Left lung (tissue), 10 donors: Measurements from ENCODE around the gene KLHL35. TPM values are rescaled to one million over a fixed set of nuclear protein-coding genes. Genes with fewer than 3 reads are reported as not detected.

Experiments
- ATAC-seq: fragments of 200-7000 bp; cut with Tn5 transposase; one replicate; pipeline ENCODE4 v1.9.1; 2020; ENCODE audit warnings: moderate library complexity
- DNase-seq, 4 donors: peaks; one replicate each; pipeline ENCODE4 v3.0.0-alpha.2; 2013 to 2020
- H3K27ac ChIP-seq, 2 donors: fragments of 200-600 bp; sonication (generic) in 1 of 2; one replicate each; pipeline versions ENCODE4 v1.5.0 to v1.8.0; 2020 to 2021
- H3K27me3 ChIP-seq, 2 donors: fragments of 200-600 bp; sonication (generic) in 1 of 2; one replicate each; pipeline versions ENCODE4 v1.5.0 to v1.8.0; 2020 to 2021
- H3K36me3 ChIP-seq, 2 donors: fragments of 200-600 bp; sonication (generic) in 1 of 2; one replicate each; pipeline versions ENCODE4 v1.5.0 to v1.8.0; 2020 to 2021
- H3K4me1 ChIP-seq, 2 donors: fragments of 200-600 bp; one replicate each; pipeline ENCODE4 v1.8.0; 2021
- H3K4me3 ChIP-seq, 2 donors: fragments of 200-600 bp; sonication (generic) in 1 of 2; one replicate each; pipeline versions ENCODE4 v1.5.0 to v1.8.0; 2020 to 2021; ENCODE audit warnings: mild to moderate bottlenecking in 1 of 2
- H3K9me3 ChIP-seq, 2 donors: fragments of 200-600 bp; sonication (generic) in 1 of 2; one replicate each; pipeline versions ENCODE4 v1.5.0 to v1.8.0; 2020 to 2021
- intact Hi-C, 2 donors: fragments of 100-400 bp; cut with DNase I; formaldehyde crosslinking; loops; one replicate each; pipeline versions ENCODE4 v1.11.2 to v1.14.2; 2022
- polyA plus RNA-seq, 6 donors: library from polyadenylated mRNA; unstranded; fragments of 120-200 nt; gene quantifications; one replicate each; pipeline ENCODE4 v1.2.1, GENCODE V29; 2013; ENCODE audit not compliant: insufficient read length in 6 of 6
- total RNA-seq, 2 donors: library from RNA; stranded (reverse); fragmentation: NEBNext Ultra II Directional; extraction: Animal tissue kit (Norgen Biotek cat#: 25700); gene quantifications; one replicate each; pipeline ENCODE4 v1.2.1, GENCODE V29; 2021
- TF ChIP-seq, protein P1 (sequence below), 2 donors: fragments of 200-600 bp; sonication (generic) in 1 of 2; IDR thresholded peaks; one replicate each; pipeline versions ENCODE4 v1.5.0 to v1.8.0; 2021; ENCODE audit warnings: antibody characterized with exemption in 2 of 2
- donor health status: DM: no; HTN: yes; CAD: no.
- donor health status: DM: no; HTN: no; CAD: no.

KLHL35 gene
- total and polyA plus RNA-seq, 8 donors = 1.1 to 2.1 (median 1.3) TPM

- Histone ChIP-seq H3K27me3 (no peaks in the 10 kb centered on the region), H3K4me1 (peaks cover 20 to 37% of the 10 kb centered on the region in 2 donors), H3K27ac (no peak overlapping the region), H3K36me3 (no peaks in the 10 kb centered on the region), H3K9me3 (no peaks in the 10 kb centered on the region), H3K4me3 (no peak overlapping the region)
- TF ChIP-seq, protein P1, sequence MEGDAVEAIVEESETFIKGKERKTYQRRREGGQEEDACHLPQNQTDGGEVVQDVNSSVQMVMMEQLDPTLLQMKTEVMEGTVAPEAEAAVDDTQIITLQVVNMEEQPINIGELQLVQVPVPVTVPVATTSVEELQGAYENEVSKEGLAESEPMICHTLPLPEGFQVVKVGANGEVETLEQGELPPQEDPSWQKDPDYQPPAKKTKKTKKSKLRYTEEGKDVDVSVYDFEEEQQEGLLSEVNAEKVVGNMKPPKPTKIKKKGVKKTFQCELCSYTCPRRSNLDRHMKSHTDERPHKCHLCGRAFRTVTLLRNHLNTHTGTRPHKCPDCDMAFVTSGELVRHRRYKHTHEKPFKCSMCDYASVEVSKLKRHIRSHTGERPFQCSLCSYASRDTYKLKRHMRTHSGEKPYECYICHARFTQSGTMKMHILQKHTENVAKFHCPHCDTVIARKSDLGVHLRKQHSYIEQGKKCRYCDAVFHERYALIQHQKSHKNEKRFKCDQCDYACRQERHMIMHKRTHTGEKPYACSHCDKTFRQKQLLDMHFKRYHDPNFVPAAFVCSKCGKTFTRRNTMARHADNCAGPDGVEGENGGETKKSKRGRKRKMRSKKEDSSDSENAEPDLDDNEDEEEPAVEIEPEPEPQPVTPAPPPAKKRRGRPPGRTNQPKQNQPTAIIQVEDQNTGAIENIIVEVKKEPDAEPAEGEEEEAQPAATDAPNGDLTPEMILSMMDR (IDR thresholded peaks at IDR 0.05) = no peak
- ATAC-seq = no peak
- intact Hi-C loops = no loop called here
- peak in 1 of 4 donors; percentile 46 for DNase-seq
Observed at GRCh38 chr11:75472081-75472732, 39.2 kb upstream of the KLHL35 start.

- no peak overlapping the region for H3K4me3 ChIP-seq
- H3K36me3 ChIP-seq = no peaks in the 10 kb centered on the region
- H3K9me3 ChIP-seq = no peaks in the 10 kb centered on the region
- no peak overlapping the region for H3K27ac ChIP-seq
- intact Hi-C loops = no loop called here
- no peak for ATAC-seq
- H3K4me1 ChIP-seq = peaks cover 20 to 33% of the 10 kb centered on the region in 2 donors
- TF ChIP-seq, protein P1 (IDR thresholded peaks at IDR 0.05) = no peak
- H3K27me3 ChIP-seq = no peaks in the 10 kb centered on the region
- peak in 1 of 4 donors; percentile 10 for DNase-seq
Observed at GRCh38 chr11:75471176-75471973, 38.4 kb upstream of the KLHL35 start.

DNA sequence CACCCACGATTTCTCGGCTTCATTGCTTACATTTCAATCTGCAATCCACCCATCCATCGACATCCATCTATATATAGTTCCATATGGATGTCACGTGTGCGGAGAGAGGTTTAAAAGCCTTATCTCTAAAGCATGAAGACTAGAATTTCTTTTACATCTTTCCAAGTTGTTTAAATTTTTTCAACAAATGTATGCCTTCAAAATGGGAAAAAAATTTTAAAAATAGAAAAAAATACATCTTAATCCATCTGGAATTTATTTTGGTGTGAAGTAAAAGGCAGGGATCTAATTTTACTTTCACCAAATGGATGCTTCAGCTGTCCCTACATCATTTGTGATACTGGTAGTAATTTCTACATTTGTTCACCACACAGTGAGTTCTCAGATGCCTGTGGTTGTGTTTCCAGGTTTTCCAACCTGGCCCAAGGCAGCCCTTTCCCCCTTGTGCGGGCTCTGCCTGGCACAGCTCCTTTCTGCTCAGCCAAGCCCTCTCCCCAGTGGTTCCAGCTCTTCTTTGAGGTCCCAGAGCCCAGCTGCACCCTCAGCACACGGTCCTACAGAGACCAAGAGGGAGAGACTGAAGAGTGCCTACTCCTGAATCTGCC is 37.6 kb upstream of the KLHL35 start:
- ATAC-seq = no peak
- H3K27ac ChIP-seq = no peak overlapping the region
- peaks cover 13 to 25% of the 10 kb centered on the region in 2 donors for H3K4me1 ChIP-seq
- DNase-seq = peak in 1 of 4 donors; percentile 26
- TF ChIP-seq, protein P1 (IDR thresholded peaks at IDR 0.05) = no peak
- no peaks in the 10 kb centered on the region for H3K9me3 ChIP-seq
- no peaks in the 10 kb centered on the region for H3K36me3 ChIP-seq
- no peak overlapping the region for H3K4me3 ChIP-seq
- intact Hi-C loops = no loop called here
- H3K27me3 ChIP-seq = no peaks in the 10 kb centered on the region

GRCh38 chr11:75469785-75470405 is 36.9 kb upstream of the KLHL35 start:
- no peak for ATAC-seq
- no peaks in the 10 kb centered on the region for H3K9me3 ChIP-seq
- H3K27ac ChIP-seq = no peak overlapping the region
- peaks cover 7 to 18% of the 10 kb centered on the region in 2 donors for H3K4me1 ChIP-seq
- no peaks in the 10 kb centered on the region for H3K36me3 ChIP-seq
- H3K27me3 ChIP-seq = no peaks in the 10 kb centered on the region
- TF ChIP-seq, protein P1 (IDR thresholded peaks at IDR 0.05) = no peak
- DNase-seq = no peak
- no peak overlapping the region for H3K4me3 ChIP-seq
- intact Hi-C loops = no loop called here
